GM18502 (cell line): ENCODE measurements around the gene RAP1B.

ENCODE experiments used
- ATAC-seq: cut with Tn5 transposase; IDR thresholded peaks from one replicate; pipeline ENCODE4 v1.9.1; 2021; ENCODE audit warnings: mild to moderate bottlenecking; ENCODE audit not compliant: unreplicated experiment, poor library complexity

Gene RAP1B

DNA sequence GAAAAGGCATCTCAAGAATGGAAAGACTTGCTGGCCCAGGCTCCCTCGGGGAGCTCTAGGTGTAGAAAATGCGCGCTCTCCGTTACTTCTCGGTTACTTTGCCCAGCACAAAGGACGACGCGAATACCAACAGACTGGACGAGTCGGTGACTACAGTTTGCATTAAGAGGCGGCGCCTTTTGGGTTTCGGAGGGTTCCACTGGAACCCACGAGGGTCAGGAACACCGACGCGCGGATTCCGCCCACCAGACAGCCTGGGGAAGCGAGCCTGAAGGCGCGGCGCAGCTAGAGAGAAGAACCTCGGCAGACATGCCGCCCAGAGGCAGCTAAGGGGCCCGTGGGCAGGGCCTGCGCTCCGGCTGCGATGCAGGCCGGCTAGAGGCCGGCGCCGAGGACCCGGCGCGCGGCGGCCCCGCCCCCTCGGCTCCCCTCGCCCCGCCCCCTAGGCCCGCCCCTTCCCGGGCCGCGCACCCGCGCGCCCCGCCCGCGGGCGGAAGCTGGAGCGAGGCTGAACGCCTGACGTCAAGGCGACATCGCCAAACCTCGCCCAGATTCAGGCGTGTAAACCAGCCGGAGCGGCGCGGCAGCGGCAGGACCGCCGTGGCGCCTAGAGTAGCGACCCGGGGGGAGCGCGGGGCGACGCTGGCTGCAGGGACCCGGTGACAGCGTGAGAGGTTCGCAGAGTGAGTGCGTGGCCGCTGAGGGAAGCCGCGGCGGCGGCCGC is at the start of gene RAP1B:
TSS of gene RAP1B (plus strand) at position 530 of the 724 bp plus-strand sequence. CDS start 37,826 bp downstream, outside the sequence.
- peak; percentile 83 for ATAC-seq

DNA sequence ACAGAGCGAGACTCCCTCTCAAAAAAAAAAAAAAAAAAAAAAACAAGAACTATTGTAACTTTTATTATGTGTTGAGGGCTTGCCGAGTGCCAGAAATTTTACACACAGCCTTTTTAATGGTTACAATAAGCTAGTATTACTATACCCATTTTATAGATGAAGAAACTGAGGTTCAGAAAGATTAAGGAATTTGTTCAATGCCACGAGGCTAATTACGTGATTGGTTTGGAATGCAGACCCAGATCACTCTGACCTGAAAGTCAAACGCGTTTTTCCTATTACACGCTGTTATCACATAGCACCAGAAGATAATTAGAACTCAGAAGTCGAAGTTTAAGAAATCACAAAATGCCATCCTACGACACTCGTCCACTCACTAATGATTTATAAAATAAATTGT is 48.9 kb upstream of the RAP1B start:
- no peak for ATAC-seq

DNA sequence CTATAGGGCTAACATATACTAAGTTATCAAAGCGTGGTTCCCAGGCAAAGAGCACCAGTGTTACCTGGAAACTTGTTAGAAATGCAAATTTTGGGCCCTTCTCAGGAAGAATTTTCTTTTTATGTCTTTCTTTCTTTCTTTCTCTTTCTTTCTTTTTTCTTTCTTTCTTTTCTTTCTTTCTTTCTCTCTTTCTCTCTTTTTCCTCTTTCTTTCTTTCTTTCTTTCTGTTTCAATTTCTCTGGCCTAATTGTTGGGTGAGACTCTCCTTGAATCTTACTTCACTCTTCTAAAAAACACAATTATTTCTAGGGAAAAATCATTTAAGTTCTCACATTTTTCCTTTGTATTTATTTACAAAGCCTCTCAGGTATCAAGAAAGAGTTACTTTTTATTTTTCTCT is 46.5 kb upstream of the RAP1B start:
- ATAC-seq: no peak

DNA sequence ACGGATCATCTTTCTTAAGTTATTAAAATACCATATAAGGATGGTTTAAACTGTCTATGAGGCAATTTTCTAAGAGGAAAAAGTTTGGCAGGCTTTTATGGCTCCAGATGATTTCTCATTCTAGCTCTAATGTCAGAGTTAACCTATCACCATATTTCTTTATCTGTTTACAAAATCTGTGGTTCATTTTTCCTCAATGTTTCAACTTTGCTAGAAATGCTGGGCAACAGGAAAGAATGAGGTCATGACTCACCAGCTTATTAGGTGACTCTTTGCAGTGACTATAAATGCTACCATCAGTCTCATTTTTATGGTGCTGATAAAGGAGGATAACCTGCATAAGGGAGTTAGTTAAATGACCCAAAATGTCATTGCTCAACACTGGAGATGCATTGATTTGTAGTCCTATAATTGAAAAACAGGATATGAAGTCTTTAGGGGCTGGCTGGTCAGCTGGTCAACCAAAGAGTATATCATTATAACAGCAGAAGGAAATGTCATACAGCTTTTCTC is 45.3 kb upstream of the RAP1B start:
- ATAC-seq: no peak

DNA sequence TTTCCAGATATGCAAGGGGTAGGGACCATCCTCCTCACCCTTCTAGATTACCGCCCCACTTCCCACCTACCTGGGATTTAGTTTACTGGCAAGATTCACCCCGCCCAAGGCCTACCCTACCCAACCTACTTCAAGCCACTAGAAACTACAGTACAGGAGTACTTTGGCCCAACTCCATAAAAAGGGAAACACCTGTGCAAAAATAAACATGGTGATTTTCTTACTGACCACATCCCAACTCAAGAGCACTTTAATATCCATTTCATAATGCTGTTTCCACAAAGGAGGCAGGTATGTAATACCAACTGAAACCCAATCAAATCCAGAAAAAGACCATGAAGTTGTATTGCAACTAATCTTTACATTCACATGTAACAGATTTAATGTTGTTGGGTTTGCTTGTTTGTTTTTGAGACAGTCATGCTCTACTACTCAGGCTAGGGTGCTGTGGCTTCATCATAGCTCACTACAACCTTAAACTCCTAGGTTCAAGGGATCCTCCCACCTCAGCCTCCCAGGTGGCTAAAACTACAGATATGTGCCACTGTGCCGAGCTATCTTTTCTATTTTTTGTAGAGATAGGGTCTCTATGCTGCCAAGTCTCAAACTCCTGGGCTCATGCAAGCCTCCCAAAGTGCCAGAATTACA is 41.7 kb upstream of the RAP1B start:
- no peak for ATAC-seq

DNA sequence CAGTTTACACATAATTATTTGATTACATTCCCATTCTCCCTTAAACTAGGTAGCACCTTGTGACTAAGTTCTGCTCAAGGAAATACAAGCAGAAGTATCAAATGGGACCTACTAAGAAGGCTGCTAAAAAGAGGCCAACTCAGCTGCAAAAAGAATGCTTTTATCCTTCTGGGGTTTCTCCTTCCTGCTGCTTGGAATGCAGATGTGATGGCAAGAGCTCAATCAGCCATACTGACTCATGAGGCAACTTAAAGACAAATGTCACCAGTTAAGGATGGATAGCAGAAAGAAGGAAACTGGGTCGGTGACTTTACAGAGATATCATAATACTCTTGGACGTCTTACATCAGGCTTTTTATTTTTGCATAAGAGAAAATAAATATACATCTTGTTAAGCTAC is 38.0 kb upstream of the RAP1B start:
- ATAC-seq: no peak

DNA sequence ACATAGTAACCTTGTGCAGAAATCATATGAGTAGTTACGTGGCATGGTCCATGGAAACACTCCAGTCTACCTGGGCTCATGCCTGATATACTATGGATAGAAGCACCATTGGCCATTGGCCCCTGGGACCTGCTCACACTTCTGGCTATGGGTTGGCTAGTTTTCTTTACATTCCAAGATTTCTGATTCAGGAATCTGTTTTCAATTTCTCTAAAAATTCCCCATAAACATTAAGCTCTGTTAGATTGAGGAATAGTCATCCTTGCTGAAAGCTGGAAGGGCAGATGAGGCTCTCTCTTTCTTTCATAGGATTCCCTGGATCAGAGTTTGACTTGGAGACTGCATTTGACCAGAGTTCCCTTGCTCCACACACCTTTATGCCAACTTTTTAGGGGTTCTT is 37.3 kb upstream of the RAP1B start:
- no peak for ATAC-seq

DNA sequence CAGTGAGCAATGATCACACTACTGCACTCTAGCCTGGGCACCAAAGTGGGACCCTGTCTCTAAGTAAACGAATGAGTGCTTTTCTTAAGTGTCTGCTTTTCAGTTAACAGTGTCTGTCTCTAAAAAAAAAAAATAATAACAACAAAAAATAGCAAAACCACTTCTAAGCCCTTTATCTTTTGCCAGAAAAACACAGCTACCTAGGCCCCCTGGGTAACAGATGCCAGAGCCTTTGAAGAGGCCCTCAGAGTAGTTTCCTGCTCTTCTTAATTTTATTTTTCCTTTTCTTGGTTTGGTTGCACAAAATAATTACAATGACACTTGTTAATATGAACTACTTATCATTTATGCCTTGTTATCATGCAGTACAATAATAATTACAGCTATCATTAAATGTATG is 32.8 kb upstream of the RAP1B start:
- ATAC-seq: no peak

DNA sequence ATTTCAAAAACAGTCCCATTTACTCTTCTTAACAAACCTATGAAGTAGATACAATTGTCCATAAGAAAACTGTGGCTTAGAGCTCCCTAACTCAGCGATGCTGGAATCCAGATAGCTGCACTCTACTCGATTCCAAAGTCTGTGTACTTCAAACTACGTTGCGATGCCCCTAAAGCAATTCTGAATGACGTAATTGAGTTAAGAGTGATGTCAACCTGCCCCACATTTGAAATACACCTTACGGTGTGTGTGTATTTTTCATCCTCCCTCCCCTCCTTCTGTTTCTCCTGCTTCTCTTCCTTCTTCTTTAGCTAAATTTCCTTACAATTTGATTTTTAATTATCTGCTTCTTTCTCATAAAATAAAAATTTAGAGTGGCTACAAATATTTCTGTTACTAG is 31.9 kb upstream of the RAP1B start:
- ATAC-seq: no peak

DNA sequence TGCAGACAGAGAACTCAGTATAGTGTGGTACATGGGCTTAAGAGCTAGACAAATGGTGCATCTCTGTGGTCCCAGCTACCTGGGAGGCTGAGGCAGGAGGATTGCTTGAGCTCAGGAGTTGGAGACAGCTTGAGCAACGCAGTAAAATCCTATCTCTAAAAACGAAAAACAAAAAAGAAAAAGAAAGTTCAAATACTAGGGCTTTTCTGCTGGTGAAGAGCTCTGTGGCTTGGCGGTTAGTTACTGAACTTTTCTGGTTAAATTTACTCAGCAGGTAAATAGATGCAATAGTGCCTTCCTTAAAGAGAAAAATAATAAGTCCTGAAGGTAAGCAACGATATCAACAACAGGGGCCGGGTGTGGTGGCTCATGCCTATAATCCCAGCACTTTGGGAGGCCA is 31.4 kb upstream of the RAP1B start:
- ATAC-seq: no peak

DNA sequence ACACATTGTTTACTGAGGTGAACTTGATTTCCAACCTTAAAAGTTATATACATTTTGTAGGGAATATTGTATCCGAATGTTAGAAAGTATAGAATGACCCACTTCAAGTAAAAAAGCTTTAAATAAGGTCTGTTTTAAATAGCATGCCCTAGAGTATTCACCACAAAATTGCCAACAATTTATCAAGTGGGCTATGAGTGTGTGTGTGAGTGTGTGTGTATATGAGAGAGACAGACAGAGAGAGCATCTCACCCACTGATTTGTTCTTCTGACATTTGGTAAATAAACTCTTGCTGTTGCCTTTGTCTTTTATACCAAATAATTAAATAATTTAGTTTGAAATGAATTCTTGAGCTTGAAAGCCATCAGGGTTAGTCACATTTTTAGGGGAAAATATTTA is 29.8 kb upstream of the RAP1B start:
- ATAC-seq: no peak

DNA sequence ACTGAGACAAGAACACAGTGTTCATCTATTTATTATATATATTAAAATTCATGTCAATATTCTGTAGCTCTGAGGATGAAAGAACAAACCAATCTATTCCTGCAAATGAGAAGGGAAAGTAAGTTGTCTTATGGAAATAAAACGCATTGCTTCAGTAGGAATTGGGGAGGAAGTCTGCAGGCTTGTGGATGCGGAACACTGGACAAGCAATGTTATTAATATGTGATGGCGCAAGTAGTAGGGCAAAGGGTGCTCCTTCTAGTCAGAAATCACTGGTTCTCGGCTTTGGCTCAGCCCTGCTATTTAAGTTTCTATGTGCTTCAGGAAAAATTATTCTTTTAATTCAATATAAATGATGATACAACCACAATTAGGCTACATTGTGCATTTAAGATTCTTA is 28.8 kb upstream of the RAP1B start:
- ATAC-seq: no peak

DNA sequence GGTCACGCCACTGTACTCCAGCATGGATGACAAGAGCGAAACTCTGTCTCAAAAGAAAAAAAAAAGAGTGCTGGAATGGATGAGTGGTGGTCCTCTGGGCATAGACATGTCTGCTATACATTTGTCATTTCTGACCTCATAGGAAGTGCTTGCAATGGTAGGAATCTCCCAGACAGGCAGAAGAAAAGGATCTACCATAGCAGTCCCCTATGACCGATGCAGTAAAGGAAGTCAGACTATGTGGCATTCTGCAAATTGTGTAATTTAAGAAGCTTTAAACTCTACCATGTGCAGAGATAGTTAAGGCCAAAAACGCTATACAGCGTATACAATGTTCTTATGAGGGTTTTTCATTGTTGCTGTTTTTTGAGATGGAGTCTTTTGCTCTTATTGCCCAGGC is 24.7 kb upstream of the RAP1B start:
- no peak for ATAC-seq

DNA sequence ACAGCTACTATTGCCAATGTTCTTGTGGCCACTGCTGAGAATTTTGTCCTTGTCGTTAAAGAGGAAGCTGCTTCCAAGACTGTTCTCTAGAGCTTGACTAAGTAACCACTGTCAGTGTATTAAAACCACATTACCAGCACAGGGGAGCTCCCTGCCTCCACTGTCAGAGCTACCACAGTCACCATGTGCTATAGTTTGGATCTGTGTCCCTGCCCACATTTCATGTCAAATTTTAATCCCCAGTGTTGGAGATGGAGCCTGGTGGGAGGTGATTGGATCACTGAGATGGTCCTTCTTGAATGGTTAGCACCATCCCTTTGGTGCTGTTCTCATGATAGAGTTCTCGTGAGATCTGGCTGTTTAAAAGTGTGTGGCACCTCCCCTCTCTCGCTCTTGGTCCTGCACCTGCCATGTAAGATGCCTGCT is 23.2 kb upstream of the RAP1B start:
- ATAC-seq: peak; percentile 89

DNA sequence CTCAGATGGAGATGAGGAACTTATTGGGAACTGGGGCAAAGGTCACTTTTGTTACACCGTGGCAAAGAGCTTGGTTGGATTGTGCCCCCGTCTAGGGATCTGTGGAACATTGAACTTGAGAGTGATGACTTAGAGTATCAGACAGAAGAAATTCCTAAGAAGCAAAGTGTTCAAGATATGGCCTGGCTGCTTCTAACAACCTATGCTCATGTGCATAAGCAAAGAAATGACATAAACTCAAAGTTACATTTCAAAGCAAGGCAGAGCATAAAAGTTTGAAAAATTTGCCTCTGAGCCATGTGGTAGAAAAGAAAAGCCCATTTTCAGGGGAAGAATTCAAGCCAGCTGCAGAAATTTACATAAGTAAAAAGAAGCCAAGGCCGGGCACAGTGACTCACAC is 21.5 kb upstream of the RAP1B start:
- ATAC-seq: no peak

DNA sequence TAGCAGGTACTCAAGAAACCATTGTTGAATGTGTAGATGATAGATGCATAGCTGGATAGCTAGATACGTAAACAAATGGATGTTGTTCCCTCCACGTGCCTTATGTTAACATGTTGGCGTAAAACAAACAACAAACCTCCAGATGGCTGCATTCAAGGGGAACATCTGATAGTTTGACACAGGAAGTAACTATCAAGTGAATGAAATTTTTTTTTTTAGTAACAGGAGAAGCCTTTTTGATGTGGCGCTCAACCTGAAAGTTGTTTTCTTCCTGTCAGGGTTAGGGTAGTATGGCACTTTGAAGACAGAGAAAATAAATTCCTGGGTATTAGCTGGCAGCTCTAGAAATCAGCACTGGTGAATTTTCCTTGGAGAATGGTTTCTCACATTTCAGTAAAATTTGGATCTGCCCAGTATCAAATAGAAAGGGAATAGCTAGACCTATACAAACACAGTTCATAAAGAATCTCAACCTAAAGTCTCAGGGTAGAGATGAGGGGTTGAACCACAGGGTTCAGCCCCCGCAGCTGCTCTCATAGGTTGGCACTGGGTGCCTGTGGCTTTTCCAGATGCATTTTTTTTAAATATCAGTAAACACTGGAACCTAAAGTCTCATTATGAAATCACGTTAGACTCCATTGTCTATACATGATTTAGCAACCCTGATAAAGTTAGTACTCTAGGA is 18.8 kb upstream of the RAP1B start:
- no peak for ATAC-seq

DNA sequence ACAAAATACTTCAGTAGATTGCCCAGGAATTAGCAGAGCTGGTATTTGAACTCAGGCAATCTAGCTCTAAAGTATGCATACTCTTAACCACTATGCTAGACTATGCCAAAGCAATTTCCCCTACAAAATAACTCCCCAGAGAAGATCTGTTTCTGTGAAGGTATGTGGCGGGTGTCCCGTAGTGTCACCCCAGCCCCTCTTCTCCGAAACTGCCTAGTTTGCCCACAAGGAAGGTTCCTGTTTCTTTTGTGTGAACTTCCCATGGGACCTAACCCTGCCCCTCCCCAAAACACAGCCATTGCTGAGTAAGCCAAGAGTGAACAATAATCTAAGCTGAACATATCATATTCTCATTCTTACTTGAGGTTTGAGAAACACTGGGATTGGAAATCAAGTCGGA is 15.5 kb upstream of the RAP1B start:
- ATAC-seq: no peak

DNA sequence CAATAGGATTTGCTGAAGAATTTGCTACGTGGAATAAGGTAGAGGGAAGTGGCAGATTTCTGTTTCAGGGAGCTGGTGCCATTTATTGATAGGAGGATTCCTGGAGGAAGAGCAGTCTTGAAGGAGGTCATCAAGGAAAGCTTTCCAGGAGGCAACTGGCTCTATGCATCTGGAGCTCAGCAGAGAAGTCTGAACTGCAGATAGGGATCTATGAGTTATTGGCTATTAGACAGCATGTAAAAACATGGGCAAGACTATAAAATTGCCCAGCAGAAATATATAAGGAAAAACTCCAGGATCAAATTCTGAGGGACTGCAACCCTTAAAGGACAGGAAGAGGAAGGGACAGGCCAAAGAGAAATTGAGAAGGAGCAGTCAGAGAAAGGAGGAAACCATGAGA is 8.9 kb upstream of the RAP1B start:
- ATAC-seq: no peak

DNA sequence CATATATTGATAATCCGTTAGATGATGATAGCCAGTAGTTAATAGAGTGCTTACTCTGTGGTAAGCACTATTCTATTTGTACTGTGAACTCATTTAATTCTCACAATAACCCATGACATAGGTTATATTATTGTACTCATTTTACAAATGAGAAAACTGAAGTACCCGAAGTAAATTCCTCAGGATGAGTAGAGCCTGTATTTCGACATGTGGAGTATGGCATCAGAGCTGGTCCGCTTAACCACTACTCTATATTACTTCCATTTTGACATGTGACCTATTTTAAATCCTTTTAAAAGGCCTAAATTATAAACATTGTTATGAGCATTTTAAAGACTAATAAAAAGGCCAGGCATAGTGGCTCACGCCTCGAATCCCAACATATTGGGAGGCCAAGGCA is 8.0 kb upstream of the RAP1B start:
- ATAC-seq: no peak

DNA sequence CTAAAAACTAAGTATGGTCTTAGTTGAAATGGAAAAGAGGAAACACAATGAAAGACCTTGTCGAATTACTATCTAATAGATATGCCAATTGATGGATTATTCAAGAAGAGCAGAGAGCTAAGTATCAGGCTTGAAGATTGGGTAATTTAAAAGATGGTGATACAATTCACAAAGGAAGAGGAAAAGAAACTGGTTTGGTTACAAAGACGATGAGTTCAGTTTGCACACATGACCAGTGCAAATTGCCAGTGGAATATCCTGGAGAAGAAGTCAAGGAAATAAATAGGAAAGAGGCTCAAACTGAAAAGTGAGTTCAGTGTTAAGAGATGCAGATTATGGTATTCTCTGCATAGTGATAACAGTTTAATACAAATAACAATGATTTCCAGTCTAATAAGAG is 2.5 kb upstream of the RAP1B start:
- no peak for ATAC-seq

DNA sequence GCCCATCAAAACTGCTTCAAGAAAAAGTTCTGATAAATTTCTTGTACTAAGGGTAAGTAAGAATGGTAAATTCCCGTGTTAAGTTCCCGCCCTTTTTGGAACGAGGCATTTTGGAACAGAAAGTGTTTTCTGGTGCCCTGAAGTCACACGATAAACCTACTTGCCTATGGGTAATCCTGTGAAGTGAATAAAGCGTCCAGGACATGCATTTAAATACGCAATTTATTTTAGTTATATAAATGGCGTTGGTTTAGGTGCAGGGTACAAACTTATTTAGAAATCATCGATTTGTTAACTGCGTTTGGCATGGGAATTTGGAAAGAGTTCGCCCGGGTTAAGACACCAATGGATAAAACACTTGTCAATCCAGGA is 715 bp upstream of the RAP1B start:
- no peak for ATAC-seq
